ENCODE results near the gene CDKN2AIPNL.
"Not testable (repeated sequence)": the region's sequence is repeated elsewhere in the genome, so short reads cannot be mapped to it uniquely, and the experiment has no call there.

CDKN2AIPNL gene

GRCh38 chr5:134397196-134397595, 14.5 kb downstream of the CDKN2AIPNL start:
- DNase-seq, result no peak

GRCh38 chr5:134396274-134396673, 15.4 kb downstream of the CDKN2AIPNL start:
- no peak for DNase-seq

GRCh38 chr5:134394932-134395331, 16.7 kb downstream of the CDKN2AIPNL start:
- DNase-seq, result no peak

GRCh38 chr5:134392301-134392700, 19.4 kb downstream of the CDKN2AIPNL start:
- no peak for DNase-seq

- DNase-seq, result no peak
These were observed 24.2 kb downstream of the CDKN2AIPNL start for GRCh38 chr5:134387443-134387842.

GRCh38 chr5:134383980-134384697, 27.5 kb downstream of the CDKN2AIPNL start:
- no peak for DNase-seq

GRCh38 chr5:134382204-134382603, 29.5 kb downstream of the CDKN2AIPNL start:
- not testable (repeated sequence) for DNase-seq

GRCh38 chr5:134380346-134380745, 31.3 kb downstream of the CDKN2AIPNL start:
- no peak for DNase-seq

GRCh38 chr5:134374232-134374631, 37.4 kb downstream of the CDKN2AIPNL start:
- no peak for DNase-seq

GRCh38 chr5:134373633-134374032, 38.0 kb downstream of the CDKN2AIPNL start:
- DNase-seq, result not testable (repeated sequence)

- peak; percentile 47 to 58 for DNase-seq
These were observed 39.8 kb downstream of the CDKN2AIPNL start for GRCh38 chr5:134371834-134372340.

GRCh38 chr5:134370871-134371833, 40.5 kb downstream of the CDKN2AIPNL start, which contains the start of gene UBE2B:
Gene UBE2B, plus strand, starts transcription at chr5:134371569. Its CDS starts 27 bp downstream, at chr5:134371596.
- DNase-seq, result peak; percentile 97 to 98

- peak; percentile 2 to 15 for DNase-seq
These were observed 41.3 kb downstream of the CDKN2AIPNL start for GRCh38 chr5:134370311-134370870.

- no peak for DNase-seq
These were observed 46.1 kb downstream of the CDKN2AIPNL start for GRCh38 chr5:134365604-134366003.

GRCh38 chr5:134355681-134356080, 56.0 kb downstream of the CDKN2AIPNL start:
- no peak for DNase-seq

All from activated CD4-positive, alpha-beta T cell treated with anti-CD3 and anti-CD28 coated beads, Interleukin-2, amount 50 U/mL, for 48 hours (primary cell).